Hepatic stellate cell (primary cell): Measurements from ENCODE around the gene ARHGEF1.

Experiments used
- DNase-seq: peaks from one replicate; pipeline ENCODE4 v3.0.0; 2011; ENCODE audit warnings: low spot score

ARHGEF1 gene

DNA sequence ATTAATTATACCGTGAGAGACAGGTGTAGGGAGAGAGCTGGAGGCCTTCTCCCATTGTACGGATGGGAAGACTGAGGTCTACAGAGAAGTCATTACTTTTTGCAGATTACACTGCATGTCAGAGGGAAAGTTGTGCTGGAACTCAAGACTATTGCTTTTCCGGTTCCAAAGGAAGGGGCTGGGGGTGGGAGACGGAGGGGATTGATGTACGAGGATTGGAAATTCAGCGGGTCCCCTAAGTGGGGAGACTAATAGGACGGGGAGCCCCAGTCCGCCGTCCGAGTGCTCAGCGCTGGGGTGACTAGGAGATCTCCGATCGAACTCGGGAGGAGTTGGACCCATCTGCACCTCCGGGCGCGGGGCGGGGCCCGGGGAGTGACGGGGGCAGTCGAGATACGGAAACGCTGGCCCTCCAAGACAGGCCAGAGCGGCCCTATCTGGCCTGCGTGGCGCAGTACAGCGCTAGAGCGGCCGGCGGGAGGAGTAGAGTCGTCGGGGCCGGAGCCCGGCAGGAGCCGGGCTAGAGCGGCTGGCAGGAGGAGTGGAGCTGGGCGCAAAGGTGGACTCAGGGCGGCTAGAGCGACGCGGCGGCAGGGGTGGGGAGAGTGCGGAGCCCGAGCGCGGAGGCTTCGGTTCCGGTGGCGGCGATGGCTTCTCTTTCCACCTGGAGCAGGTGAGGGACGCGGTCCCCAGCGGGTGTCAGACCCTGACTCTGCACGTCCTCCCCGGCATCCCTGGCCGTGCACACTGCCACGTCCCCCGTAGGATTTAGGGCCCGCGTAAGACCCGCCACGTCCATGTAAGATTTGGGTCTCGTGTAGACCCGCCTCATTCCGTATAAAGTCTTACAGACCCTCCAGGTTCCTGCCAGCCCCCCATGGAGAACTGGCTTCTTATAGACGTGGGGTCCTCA is 1.1 kb downstream of the ARHGEF1 start:
- DNase-seq: peak; percentile 99

DNA sequence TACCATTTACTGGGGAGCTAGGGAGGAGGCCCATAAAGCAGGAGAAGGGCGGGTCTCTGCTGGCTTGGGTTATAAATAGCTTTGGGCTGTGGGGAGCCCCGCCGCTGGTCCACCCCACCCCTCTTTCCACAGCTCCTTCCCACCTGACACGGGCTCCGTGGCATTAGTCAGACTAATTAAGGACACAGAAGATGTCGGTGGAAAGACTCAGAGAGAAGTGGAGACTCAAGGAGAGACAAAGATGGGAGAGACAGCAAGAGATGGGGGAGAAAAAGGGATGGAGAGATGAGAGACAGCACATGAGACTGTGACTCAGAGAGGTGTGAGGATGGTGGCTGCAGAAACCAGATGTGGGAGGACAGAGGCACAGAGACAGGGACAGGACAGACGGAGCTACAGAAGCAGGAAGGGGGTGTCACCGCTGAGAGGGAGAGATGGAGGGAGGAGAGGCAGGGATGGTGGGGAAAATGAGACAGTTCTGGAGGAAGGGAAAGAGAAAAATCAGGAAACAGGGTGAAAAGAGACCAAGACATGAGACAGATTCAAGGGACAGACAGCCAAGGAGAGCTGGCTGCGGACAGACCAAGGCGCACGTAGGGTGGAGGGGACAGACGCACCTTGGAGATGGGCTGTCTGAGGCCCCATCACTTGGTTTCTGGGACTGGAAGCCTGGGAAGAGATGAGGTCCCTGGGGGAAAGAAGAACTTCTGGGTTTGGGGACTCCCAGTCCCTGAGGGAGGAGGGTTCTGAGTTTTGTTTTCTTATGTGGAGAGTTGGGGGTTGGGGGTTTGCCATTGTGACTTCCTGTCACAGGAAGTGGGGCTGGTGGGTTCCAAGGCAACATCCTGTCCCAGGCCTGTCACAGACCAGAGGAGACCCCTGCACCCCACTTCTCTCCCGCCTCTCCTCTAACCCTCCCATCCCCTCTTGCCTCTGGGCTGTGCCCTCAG is 4.1 kb downstream of the ARHGEF1 start:
- DNase-seq: no peak

DNA sequence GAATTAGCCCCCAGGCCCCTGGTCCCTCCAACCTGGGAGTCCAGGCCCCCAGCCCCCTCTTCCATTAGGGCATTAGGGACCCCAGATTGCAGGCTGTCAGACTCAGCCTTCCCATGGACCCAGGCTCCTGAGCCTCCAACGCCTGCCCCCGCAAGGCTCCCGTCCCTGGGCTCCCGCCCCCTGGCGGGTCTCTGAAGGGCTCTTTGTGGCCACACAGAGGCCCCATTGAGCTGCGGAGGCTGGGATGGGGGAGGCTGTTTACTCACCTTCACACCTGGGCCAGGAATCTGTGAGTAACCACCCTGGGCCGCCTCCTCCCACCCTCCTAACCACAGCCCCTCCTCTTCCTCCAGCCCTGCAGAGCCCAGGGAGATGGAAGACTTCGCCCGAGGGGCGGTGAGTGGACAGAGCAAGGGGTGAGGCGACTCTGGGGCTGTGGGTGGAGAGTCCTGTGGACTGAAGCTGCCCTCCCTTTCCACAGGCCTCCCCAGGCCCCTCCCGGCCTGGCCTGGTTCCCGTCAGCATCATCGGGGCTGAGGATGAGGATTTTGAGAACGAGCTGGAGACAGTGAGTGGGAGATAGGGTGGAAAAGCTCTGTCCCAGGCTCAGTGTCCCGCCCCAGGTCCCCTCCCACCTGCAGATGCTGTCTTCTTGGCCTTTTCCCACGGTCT is 4.9 kb downstream of the ARHGEF1 start:
- DNase-seq: no peak

DNA sequence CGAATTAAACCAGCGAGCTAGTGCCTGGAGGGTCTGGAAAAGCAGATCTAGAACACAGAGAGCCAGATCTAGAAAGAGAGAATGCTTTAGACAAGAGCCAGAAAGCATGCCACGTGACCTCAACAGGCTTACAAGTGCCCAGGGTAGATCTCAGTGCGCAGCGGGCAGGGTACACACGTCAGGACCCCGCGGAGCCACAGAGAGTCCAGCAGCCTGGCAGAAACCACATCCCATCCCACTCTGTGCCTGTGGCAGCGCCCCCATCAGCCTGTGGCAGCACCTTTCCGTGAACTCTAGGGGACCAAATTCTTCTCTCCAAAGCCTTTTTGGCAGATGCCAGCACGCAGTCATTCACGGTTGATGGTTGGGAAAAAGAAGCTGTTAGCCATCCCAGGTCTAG is 5.9 kb downstream of the ARHGEF1 start:
- DNase-seq: no peak

DNA sequence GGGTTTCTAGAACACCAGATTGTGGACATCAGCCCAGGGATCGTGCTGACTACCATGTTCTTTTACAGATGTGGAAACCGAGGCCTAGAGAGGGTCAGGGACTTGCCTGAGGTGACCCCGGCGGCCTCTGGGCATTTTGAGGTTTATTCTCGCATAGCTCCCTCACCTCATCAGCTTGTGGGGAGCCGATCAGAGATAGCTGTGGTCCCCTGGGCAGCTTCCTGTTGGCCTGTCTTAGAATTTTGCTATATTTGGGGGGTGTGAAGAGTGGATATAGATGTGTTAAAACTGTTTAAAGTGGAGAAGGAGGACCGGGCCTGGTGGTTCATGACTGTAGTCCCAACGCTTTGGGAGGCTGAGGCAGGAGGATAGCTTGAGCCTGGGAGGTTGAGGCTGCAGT is 6.9 kb downstream of the ARHGEF1 start:
- no peak for DNase-seq

DNA sequence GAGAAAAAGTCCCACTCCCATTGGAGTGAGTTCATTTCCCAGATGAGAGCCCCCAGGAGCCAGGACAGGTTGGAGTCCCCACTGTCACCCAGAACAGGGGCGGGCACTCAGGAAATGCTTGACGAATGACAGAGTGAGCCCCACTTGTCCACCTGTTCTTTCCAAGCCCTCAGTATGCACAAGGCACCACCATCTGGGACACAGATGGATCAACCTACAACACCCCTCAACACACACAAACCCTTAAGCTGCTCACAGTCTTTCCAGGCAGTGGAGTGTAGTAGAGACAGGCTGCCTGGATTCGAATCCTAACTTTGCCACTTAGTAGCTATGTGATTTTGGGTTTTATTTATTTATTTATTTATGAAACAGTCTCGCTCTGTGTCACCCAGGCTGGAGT is 8.0 kb downstream of the ARHGEF1 start:
- no peak for DNase-seq

DNA sequence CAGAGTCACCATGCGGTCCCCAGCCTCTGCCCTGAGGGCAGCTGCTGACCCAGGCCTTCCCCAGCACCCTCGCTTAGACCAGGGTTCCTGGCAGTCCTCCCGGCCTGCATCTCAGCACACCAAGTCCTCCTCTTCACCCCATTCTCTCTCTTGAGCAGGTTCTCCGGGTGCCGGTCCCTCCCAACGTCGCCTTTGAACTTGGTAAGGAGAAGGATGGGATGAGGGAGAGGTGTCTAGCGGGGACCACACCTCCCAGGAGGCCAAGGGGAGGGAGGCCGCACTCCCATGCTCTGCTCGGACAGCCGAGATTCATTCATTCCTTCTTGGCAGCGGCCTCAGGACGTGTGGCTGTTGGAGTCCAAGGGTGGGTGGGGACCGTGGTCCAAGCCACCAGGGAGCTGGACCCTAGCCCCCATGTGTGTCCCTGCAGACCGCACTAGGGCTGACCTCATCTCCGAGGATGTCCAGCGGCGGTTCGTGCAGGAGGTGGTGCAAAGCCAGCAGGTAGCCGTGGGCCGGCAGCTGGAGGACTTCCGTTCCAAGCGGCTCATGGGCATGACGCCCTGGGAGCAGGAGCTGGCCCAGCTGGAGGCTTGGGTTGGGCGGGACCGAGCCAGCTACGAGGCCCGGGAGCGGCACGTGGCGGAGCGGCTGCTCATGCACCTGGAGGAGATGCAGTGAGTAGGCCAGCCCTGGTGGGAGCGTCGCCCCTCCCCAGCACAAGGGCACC is 9.4 kb downstream of the ARHGEF1 start:
- no peak for DNase-seq

DNA sequence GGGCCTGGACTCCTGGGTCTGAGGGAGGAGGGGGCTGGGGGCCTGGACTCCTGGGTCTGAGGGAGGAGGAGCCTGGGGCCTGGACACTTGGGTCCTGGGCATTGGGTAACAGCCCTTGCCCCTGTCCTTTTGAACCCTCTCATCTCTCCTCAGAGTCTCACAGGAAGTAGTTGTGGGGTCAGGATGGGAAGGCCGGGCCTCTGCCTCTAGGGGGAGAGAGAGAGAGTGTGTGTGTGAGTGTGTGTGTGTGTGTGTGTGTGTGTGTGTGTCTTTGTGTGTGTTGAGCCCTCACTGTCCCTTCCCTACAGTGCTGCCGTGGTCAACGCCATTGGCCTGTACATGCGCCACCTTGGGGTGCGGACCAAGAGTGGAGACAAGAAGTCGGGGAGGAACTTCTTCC is 10.9 kb downstream of the ARHGEF1 start:
- DNase-seq: no peak

DNA sequence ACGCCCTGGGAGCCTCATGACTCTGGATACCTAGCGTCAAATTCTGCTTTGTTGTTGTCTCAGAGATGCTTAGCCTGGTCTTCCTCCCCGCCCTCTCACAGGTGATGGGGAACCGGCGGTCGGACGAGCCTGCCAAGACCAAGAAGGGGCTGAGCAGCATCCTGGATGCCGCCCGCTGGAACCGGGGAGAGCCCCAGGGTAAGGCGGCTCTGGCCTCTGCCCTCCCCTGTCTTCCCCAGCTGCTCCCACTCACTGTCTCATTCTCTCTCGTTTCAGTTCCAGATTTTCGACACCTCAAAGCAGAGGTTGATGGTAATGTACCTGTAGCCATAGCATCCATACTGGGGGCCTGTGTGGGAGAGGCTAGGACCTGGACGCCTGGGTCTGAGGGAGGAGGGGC is 11.4 kb downstream of the ARHGEF1 start:
- DNase-seq: no peak

DNA sequence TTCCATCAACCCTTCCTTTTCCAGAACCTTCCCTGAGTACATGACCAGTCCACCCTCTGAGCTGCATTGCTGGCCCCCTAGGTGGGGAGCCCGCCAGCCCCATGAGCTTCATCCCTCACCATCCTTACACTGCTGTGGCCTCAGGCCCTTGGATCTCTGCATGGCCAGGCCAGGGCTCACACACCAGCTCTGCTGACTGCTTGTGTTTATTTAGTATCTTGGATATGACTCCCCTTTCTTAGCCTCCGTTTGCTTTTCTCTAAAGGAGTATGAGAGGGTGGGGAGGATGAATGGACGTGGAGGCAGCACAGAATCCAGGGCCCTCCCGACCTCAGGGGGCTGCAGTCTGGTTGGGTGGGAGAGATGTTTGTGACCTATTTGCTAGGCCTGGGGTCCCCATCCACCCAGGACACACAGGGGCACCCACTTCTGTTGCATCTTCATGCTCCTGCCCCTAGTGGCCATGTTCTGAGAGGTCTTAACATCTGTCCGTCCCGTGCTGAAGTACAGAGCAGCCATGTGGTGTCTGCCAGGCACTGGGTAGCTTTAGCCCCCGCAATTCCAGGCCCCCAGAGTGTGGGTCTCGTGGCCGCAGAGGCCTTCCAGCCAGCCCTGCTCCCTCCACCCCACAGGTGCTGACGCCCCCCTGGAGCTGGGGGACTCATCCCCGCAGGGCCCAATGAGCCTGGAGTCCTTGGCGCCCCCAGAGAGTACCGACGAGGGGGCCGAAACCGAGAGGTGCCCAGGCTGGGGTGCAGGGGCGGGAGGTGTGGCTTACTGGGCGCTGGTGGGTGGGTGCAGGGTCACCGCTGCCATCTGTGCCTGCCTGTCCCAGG is 13.0 kb downstream of the ARHGEF1 start:
- DNase-seq: no peak

DNA sequence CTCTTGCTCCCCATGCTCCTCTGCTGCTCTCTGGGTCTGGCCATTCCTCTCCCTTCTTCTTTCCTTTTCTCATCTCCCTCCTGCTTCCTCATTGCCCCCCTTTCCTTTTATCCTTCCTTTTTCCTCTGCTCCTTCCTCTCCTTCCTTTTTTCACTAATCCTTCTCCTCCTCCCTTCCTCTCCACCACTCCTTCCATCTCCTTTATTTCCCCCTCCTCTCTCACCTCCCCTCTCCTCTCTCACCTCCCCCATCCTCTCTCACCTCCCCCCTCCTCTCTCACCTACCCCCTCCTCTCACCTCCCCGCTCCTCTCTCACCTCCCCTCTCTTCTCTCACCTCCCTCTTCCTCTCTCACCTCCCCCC is 13.6 kb downstream of the ARHGEF1 start:
- DNase-seq: no peak

DNA sequence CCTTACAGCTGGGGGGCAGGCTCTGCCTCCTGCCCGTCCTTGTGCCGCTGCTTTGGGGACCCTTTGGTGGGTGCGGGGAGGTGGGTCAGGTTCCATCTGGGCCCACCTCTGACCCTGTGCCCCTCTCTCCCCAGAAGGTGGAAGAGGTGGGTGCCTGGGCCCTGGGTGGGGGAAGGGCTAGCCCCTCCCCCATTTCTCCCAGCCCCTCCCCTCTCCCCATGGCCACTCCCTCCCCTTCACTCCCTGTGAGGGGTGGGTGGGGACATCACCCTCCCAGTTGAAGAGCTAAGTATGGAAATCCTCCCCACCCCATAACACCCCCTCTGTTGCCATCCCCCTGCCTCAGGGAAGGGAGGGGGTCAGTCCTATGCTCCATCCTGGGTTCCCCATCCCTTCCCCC is 14.2 kb downstream of the ARHGEF1 start:
- DNase-seq: no peak

DNA sequence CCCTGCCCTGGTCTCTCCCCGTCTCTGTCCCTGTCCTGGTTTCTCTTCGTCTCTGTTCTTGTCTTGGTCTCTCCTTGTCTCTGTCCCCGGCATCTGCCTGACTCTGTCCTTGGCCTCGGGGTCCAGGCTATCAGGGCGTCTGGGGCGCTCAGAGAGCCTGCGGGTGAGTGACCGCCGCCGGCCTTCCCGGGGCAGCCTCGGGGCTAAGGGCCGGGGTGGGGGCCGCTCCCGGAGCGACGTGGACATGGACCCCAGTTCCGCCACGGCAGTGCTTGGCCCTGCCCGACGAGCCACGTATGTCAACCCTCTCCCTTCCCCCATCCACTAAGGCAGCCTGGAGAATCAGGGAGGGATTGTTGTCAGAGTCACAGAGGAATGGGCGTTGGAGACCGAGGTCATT is 14.8 kb downstream of the ARHGEF1 start:
- DNase-seq: no peak

DNA sequence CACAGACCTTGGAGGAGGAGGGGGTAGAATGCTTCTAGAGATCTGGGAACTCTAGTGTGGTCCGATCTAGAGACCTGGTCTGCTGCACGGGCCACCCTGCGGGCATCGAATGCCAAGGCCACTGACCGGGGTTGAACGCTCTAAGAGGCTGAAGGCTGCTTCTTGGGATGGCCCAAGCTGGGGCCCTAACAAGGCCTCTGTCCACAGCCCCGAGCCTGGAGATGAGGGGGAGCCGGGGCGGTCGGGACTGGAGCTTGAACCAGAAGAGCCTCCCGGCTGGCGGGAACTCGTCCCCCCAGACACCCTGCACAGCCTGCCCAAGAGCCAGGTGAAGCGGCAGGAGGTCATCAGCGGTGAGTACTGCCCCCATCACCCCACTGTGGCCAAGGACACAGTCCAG is 15.3 kb downstream of the ARHGEF1 start:
- DNase-seq: no peak

DNA sequence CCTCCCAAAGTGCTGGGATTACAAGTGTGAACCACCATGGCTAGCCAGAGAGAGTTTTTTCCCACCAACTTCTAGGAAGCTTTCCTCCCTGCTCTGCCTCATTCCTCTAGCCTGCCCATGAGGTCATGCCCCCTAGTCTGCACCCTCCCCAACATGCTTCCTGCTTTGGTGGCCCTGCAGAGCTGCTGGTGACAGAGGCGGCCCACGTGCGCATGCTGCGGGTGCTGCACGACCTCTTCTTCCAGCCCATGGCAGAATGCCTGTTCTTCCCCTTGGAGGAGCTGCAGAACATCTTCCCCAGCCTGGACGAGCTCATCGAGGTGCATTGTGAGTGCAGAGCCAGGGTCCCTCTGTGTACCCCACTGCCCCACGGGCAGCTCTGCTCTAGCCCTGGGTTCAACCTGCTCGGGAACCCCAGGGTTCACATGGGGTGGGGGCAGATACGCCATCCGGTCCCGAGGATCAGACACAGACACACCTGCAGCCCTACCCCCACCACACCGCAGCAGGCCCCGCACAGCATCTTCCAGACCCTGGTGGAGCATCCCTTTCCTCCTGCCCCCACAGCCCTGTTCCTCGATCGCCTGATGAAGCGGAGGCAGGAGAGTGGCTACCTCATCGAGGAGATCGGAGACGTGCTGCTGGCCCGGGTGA is 18.9 kb downstream of the ARHGEF1 start:
- no peak for DNase-seq

DNA sequence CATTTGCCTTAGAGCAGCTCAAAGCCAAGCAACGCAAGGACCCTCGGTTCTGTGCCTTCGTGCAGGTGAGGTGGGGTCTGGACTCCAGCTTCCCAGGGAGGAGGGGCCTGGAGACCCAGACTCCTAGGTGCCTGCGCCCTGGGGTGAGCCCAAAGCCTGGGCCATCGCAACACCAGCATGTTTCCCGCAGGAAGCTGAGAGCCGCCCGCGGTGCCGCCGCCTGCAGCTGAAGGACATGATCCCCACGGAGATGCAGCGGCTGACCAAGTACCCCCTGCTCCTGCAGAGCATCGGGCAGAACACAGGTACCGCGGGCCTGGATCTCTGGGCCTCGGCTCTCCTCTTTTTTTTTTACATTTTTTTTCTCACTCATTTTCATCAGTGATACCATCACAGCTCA is 19.6 kb downstream of the ARHGEF1 start:
- no peak for DNase-seq

DNA sequence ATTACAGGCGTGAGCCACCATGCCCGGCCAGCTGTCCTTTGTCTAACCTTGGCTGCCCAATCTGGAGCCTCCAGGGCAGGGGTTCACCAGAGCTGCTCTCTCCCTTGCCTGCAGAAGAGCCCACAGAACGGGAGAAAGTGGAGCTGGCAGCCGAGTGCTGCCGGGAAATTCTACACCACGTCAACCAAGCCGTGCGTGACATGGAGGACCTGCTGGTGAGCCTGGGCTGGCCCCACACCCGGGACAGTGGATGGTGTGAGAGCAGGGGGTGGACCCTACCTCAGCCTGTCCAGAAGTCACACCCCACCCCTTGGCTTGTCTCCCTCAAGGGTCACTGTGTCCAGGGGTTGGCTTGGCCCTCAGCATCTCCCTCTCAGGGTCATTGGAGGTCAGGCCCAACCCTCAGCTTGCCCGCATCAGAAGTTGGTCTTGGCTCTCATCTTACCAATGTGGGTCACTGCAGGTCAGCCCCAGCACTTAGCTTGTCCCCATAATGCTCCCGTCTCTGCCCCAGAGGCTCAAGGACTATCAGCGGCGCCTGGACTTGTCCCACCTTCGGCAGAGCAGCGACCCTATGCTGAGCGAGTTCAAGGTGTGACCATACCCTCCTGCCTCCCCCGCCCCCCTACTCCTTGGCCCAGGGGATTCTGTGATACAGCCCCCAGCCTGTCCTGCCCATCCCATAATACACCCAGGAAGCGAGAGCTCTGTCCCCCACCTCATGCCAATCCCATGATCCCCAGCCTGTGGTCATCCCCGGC is 20.4 kb downstream of the ARHGEF1 start:
- DNase-seq: no peak

DNA sequence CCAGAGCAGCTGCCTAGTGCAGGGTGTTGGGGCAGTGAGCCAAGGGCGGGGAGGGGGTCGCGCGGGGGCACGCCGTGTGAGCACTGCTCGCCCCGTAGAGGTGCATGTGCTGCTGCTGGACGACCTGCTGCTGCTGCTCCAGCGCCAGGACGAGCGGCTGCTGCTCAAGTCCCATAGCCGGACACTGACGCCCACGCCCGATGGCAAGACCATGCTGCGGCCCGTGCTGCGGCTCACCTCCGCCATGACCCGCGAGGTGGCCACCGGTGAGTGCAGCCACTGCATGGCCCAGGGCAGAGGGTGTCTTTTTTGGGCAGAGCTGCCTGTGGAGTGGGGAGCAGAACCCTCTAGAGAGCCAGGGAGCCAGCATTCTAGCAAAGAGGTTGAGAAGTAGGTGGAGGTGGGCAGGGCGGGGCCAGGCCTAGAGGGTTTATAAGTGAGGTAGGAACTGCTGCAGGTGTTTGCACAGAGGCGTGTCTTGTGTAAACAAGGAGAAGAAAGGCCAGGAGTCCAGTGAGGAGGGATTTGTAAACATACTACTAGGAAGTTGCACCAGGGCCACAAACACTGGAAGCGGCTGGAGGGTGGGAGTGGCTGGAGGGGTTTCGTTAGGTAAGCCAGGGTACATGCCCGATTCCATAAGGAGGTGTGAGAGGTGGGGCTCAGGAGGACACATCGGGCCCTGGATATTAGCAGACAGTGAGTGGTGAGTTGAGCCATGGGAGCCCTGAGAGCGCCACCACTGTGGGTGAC is 21.3 kb downstream of the ARHGEF1 start:
- DNase-seq: no peak
